HG03575 (cell line): Measurements from ENCODE around the gene LYSMD4.

Experiments used
- ATAC-seq: cut with Tn5 transposase; IDR thresholded peaks from one replicate; pipeline ENCODE4 v1.9.1; 2021; ENCODE audit not compliant: unreplicated experiment, insufficient number of reproducible peaks, low FRiP score; ENCODE audit errors: extremely low read depth

LYSMD4 gene

DNA sequence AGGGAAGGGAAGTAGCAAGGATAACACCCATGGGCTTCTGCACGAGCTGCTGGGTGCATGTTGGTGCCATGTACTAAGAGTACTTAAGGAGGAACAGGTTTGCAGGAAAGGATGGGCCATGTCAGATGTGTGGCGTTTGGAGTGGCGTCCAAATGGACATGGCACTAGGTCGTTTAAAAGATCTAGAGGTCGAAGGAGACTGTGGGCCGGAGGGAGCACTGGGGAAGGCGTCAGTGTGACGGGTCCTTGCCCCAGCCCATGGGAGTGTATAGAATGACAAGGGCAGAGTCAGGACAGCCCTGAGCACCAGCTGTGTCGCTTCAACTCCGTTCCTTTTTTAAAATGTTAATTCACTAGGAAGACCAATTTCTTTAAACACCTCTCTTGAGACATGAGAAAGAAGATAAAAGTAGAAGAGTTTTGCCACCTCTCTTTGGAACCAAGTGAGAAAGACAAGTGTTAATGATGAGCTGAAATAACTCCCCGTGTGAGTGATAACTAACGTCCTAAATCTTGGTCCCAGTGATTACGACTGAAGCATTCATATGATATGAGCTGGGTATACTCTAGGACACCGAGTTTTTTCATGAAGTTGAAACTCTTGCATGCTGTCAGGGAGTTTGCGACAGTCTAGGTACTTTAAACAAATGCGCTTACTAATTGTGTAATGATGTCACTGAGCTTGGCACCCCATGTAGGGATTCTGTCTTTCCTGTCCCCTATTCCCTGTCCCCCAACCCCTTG lies 23.8 kb downstream of the LYSMD4 start:
- no peak for ATAC-seq

- ATAC-seq: no peak
Observed at GRCh38 chr15:99708563-99708962, 24.7 kb downstream of the LYSMD4 start.

DNA sequence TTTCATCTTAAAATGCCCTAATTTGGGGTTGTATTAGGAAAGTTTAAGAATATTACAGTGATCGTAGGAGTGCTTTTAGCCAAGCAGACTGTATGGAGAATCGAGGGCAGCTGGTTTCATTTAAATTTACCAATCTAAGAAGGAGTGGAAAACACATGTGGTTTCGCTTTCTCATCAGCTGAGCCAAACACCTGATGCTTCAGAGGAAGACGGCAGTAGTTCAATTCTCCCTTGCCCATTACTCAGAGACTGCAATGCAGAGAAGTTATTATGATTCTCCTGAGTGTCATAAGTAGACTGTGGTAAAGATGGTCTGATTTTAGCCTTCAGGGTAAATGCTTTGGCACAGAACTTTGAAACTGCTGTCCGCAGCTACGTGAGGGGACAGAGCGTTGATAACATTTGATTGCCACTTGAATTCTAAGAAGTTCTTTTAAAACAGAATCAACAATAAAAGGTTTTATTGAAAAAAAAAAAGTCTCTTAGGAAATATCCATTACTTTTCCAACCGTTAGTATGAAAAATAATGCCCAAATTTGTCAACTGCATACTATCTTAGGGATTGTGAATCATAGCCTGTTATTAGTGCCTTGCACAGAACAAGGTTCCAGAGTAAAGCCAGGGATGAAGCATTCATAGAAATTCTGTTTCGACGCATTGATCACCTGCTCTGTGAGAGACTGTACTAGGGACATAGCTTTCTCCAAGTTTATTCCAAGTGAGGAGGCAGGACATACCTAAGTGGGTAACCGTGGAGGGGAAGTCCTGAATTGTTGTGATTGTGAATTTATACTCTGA lies 25.6 kb downstream of the LYSMD4 start:
- ATAC-seq: no peak

DNA sequence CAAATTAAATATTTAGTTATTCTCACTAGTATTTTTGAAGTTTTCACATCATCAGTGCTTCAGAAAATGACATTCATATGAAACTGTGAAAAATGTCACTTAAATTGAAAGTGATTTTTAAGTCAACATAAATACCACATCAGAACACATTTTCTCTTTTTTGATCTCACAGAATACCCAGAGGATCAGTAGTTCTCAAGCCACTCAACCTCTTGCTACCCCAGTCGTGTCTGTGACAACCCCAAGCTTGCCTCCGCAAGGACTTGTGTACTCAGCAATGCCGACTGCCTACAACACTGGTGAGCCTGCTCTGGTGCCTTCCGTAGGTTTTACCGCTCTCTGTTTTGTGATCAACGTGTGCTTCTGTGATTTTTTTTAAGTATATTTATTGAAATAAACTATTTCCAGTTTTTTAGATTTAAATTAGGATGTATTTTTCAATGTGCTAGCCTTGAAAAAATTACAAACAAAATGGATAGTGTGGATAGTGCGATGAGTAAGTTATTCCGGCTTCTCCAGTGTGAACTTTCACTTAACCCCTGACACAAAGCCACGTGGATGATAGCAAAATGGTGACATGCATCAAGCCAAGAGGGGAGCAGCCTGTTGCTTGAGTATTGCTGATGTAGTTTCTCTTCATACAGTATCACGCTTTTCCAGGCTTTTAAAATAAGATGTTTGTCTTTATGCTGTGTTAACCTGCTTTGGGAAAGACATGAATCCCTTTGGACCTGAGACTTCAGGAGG lies 26.5 kb downstream of the LYSMD4 start:
- no peak for ATAC-seq

GRCh38 chr15:99704444-99704838 lies 28.8 kb downstream of the LYSMD4 start:
- ATAC-seq: no peak

DNA sequence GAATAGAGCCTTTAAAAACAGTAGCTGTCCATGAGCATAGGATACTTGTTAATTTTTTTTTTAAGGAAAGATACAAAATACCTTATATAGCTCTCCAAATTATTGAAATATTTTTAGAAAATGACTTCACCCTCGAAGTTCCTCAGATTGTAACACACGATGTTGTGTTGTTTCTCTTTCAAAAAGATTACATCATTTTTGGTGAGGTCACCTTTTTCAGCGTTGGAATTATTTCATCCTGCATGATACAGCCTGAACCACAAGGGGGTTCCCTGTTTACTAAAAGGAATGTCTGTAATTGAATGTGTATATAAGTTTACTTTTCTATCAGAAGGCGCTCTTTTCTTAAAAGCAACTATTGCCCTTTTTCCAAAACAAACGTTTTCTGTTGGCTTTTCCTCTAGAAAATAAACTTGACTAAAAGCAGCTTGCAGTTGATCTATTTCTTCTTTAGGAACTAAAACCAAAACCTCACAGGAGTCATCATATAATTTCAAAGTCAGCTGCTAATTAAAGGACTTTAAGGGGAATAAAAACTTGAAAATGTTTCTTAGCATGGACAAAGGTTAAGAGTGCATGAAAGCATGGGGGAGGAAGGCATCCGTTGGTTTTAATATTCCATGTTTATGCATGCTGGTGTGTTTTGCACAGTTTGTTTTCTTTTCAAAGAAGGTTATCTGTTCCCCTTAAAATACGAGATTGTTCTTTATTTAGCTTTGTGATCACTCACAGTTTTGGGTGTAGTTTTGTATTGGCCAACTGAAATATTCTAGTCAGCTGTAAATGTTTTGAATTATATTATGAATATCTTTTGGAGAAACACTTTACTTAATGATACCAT lies 29.4 kb downstream of the LYSMD4 start:
- ATAC-seq: no peak

GRCh38 chr15:99702895-99703602 lies 30.2 kb downstream of the LYSMD4 start:
- no peak for ATAC-seq

DNA sequence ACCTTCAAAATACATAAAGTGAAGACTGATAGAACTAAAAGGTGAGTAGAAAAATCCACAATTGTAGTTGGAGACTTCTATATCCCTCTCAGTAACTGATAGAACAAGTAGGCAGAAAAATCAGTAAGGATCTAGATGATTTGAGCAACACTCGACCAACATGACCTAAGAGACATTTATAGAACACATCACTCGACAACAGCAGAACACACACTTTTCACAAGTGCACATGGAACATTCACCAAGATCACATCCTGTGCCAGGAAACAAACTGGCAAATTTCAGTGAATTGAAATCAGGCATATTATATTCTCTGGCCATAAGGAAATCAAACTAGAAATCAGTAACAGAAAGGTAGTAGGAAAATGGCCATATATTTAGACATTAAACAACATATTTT lies 37.1 kb downstream of the LYSMD4 start:
- ATAC-seq: no peak

DNA sequence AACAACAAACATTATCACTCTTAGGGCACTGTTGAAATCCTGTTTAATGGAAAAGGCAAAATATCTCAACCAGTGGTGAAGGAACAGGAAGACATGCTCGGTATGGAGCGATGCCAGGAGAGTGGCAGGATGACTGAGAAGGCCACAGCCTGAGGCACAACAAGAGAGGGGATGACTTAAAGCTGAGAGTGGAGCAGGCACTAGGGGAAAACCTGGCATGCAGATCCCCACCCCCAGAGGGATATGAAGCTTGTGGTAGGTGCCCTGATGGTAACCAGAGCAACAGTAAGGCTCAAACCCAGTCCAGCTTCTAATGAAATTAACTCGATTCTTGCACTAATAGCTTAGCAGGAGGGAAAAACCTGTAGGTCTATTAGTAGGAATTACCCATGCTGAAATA lies 40.4 kb downstream of the LYSMD4 start:
- ATAC-seq: no peak

- ATAC-seq: no peak
Observed at GRCh38 chr15:99686290-99686689, 46.9 kb downstream of the LYSMD4 start.

- no peak for ATAC-seq
Observed at GRCh38 chr15:99683000-99683670, 50.1 kb downstream of the LYSMD4 start.

DNA sequence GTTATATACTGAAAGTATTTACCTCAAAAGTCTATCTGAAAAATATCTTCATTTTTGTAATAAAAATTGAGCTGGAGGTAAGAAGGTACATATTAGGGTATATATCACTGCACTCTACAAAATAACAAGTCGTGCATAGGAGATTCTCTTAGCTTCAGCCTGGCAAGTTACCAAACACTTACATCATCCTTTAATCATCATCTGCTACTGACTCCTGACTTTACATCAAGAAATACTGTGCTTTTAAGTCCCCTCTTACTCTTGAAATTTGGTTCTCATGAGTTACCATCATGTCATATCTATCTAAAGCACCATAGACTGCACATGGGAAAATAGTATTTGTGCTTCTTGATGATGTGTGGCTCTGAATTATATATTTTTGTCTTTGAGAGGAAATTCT lies 50.8 kb downstream of the LYSMD4 start:
- ATAC-seq: no peak

GRCh38 chr15:99681990-99682389 lies 51.2 kb downstream of the LYSMD4 start:
- no peak for ATAC-seq

DNA sequence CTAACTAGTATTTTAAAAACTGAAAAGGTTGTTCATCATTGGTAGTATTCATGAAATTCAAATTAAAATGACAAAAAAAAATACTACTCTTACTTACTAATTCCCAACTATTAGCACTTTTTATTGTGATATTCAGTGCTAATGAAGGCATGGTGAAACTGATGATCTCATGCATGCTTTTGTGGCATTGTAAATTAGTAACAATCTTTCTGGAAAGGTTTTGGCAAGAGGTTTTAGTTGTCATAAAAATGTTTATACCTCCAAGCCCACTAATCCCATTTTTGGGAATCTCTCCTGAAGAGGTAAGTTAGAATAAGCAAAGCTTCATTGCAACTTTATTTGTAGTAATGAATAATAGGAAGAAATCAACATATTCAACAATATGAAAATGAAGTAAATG lies 53.0 kb downstream of the LYSMD4 start:
- ATAC-seq: no peak

GRCh38 chr15:99677540-99678134 lies 55.6 kb downstream of the LYSMD4 start:
- ATAC-seq: no peak
